Transverse colon (tissue), 4 donors: ENCODE data around the gene FKBP2.

Experiments used
- POLR2A ChIP-seq: fragments of 450-650 bp; IDR thresholded peaks from one replicate; pipeline ENCODE4 v1.6.1; 2016; ENCODE audit warnings: antibody characterized with exemption, mild to moderate bottlenecking, moderate library complexity
- POLR2AphosphoS5 ChIP-seq, 3 donors: sonication (generic); formaldehyde crosslinking; IDR thresholded peaks; one replicate each; pipeline ENCODE4 v1.6.1; 2016; ENCODE audit warnings: antibody characterized with exemption in 3 of 3
- TF ChIP-seq, protein P1 (sequence below), 5 experiments: fragments of 200-600 bp in 3 of 5; fragments of 450-650 bp in 2 of 5; sonication (generic) in 3 of 5; IDR thresholded peaks; 1 replicate in 2 of 5; 2 replicates in 3 of 5; pipeline ENCODE4 v1.5.1; 2016 to 2017; ENCODE audit warnings: antibody characterized with exemption in 5 of 5, inconsistent platforms in 3 of 5, mild to moderate bottlenecking in 2 of 5, moderate library complexity in 1 of 5

DNA sequence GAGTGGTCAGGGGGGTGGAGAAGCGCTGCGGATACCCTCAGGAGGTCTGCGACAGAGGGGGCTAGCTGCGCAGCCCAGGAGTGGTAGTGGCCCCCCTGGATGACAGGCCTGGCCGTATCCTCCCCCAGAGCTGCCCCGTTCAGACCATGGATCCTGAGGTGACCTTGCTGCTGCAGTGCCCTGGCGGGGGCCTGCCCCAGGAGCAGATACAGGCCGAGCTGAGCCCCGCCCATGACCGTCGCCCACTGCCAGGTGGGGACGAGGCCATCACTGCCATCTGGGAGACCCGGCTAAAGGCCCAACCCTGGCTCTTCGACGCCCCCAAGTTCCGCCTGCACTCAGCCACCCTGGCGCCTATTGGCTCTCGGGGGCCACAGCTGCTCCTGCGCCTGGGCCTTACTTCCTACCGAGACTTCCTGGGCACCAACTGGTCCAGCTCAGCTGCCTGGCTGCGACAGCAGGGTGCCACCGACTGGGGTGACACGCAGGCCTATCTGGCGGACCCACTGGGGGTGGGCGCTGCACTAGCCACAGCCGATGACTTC is 14.3 kb upstream of the FKBP2 start:
- TF ChIP-seq, protein P1, sequence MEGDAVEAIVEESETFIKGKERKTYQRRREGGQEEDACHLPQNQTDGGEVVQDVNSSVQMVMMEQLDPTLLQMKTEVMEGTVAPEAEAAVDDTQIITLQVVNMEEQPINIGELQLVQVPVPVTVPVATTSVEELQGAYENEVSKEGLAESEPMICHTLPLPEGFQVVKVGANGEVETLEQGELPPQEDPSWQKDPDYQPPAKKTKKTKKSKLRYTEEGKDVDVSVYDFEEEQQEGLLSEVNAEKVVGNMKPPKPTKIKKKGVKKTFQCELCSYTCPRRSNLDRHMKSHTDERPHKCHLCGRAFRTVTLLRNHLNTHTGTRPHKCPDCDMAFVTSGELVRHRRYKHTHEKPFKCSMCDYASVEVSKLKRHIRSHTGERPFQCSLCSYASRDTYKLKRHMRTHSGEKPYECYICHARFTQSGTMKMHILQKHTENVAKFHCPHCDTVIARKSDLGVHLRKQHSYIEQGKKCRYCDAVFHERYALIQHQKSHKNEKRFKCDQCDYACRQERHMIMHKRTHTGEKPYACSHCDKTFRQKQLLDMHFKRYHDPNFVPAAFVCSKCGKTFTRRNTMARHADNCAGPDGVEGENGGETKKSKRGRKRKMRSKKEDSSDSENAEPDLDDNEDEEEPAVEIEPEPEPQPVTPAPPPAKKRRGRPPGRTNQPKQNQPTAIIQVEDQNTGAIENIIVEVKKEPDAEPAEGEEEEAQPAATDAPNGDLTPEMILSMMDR (IDR thresholded peaks at IDR 0.05) = no peak
- TF ChIP-seq POLR2AphosphoS5 (IDR thresholded peaks at IDR 0.05) (peak; percentile 23 to 76 (median 67)), POLR2A (peak; percentile 25)
